ENCODE measurements around the gene CAMTA1.

The CAMTA1 gene

DNA sequence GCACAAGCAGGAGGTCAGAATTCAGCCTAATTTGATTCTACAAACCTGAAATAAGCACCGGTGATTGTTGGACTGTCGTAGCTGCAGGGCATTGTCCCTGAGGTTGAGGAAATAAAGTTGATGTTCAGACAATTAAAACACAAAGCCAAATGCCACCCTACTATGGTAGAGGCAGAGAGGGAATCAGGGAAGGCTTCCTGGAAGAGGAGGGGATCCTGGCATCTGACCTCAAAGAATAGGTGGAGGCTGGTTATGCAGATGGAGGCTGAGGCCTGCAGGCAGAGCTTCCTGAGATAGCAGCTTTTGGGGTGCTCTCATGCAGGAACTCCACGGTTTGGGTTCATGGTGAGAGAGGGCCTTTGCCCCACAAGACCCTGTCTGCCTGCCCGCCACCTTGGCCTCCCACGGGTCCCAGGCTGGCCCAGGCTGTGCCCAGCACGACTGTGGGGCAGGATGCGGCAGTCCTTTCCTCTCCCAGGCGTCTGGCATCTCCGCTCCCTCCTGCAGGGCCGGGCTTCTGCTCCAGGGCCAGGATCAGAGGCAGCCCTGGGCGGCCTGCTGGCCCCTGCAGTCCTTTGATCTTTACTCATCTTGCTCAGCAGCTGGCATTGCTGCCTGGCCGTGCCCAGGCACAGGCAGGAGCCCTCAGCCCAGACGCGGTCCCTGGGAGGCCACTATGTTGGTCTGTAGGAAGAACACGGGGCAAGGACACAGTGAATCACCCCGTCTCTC, 851.7 kb downstream of the CAMTA1 start:
- no peak for DNase-seq

DNA sequence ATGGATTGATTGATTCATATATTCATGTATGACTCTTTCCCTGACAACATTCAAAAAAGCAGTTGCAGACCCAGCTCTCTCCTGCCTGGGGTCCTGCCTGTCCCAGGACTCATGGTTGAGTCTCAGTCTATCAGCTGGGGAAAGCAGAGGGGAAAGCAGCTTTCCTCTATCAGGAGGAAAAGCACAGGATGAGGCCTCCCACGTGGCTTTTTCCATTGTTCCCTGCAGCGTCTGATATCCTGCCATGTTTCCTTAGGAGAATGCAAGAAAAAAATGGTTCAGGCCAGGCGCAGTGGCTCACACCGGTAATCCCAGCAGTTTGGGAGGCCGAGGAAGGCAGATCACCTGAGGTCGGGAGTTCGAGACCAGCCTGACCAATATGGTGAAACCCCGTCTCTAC, 852.8 kb downstream of the CAMTA1 start:
- DNase-seq: no peak

DNA sequence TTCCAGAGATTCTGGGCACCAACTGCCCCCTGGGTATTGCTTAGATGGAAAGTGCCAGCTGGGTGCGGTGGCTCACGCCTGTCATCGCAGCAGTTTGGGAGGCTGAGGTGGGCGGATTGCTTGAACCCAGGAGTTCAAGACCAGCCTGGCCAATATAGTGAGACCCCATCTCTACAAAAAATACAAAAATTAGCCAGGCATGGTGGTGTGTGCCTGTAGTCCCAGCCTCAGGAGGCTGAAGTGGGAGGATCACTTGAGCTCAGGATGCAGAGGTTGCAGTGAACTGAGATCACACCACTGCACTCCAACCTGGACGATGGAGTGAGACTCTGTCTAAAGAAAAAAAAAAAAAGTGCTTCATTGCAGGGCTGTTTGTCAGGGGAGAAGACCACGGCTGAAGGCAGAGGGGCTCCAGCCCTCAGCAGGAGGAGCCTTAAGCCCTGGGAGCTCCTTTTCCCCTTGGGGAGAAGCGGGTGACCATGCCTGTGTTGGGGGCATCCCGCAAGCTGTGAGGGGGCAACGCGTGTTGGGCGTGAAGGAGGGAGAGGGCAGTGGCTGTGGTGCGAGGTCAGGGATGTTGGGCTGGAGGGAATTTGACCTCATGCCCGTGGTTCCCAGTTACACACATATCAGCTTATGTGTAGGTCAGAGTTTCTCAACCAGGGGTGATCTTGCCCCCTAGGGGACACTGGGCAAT, 854.3 kb downstream of the CAMTA1 start:
- no peak for DNase-seq

DNA sequence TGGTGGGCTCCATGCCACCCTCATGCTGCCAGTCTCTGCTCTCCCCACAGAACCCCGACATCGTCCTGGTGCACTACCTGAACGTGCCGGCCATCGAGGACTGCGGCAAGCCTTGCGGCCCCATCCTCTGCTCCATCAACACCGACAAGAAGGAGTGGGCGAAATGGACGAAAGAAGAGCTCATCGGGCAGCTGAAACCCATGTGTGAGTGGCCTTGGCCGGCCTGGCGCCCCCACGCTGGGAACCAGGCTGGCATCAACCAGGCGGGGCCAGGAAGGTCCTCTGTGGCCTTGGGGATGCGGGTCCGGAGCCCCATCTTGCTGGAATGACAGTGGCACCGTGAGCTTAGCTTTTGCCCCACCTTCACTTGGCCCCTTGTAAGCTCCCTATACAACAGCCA, 855.1 kb downstream of the CAMTA1 start:
- DNase-seq: no peak

DNA sequence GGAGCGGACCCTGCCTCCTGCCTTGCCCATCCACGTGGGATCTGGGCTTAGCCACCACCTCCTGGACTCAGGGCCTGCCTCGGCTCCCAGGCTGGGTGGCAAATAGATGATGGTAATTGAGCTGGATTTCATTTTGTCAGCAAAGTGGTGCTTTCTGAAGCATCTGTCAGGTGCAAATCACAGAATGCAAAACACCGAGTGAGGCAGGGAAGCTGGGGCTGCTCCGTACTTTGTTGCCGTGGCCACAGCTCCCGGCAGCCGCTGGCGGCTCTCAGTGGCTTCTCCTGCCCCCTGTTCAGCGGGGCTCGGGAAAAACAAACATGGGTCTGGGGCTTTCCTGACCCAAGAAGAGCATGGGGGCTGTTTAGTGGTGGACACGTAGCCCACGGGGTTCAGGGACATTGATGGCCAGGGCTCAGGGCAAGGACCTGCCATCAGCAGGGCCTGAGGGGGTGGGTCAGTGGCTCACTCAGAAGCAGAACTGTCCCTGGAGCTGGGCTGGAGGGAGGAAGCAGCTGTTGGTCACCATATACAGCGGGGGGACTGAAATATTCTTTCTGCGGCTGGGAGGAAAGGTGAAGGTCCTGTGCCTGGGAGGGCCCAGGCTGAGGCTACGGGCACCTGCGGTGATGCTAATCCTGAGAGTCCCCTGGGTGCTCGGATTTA, 855.8 kb downstream of the CAMTA1 start:
- DNase-seq: no peak

DNA sequence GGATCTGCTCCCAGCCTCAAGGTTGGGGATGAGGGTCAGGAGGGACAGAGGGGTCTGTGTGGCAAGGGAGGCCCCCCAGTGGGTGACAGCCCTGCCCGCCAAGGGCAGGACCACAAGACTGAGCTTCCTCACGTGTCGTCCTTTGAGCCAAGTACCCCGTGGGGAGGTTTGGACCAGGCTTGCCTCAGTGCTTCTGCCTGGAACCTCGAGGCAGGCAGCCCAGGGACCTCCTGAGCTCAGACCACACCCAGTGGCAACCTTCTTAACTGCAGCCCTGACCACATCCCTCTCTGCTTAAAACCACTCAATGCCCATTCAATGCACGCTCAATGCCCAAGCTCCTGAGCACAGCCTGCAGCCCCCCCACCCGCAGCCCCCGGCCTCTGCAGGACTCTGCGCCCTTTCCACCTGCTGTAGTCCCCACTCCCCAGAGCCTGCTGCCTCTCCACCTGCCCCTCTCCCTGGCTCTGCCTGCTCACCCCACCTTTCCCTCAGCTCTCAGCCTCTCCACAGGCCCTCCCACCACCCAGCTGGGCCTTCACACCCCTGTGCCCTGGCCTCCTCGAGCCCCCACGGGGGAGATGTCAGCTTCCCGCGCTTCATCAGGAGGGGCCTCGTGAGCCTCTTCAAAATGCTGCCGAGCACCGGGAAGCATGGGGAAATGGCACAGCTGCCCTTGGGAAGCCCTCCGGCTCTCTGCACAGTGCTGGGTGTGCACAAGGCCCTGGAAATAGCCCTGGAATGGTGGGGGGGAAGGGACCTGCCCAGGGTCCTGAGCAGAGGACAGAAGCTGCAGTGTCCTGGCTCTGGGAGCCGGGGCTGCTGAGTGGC, 856.5 kb downstream of the CAMTA1 start:
- DNase-seq: no peak

DNA sequence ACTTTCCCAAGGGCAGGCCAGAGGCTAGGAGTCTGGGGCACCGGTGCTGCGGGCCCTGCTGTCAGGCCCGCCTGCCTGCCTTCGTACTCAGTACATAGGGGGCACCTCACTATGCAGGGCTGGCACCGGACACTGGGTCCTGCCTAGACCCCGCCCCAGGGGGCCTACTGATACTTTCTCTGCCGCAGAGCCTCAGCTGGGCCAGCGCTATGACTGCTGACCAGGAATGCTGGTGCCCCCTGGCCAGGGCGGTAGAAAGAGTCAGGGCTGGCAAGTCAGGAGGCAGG, 857.1 kb downstream of the CAMTA1 start:
- DNase-seq: no peak

DNA sequence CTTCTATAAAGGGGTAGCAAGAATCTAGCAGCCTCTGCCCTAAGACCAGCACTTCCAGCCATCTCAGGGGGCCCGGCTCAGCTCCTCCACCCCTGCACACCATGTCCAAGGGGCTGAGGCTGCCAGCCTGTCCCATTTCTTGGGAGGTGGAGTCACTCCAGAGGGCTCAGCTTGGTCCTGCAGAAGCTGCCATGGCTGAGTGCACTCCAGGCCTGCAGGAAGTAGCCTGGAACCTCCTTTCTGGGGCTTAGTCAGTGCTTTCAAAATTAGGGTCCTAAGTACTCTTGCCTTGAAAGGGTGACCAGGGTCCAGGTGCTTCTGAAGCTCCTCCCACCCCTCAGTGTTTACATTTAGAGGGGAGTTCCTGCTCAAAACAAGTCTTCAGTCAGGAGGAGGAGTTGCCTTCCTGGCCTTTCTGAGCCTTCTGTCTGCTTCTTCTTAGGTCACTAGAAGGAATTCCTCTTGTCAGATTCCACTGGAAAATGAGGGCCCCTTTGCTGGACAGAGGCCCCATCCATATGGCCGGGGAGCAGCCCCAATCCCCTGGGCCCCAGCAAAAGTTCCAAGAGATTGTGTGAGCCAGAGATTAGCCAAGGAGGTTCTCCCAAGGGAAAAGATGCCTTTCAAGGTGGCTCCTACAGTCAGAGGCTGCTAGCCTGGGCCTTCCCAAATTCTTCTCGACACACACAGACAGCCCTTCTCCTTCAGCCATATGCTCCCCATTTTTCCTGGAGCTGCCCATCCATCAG, 857.7 kb downstream of the CAMTA1 start:
- no peak for DNase-seq

DNA sequence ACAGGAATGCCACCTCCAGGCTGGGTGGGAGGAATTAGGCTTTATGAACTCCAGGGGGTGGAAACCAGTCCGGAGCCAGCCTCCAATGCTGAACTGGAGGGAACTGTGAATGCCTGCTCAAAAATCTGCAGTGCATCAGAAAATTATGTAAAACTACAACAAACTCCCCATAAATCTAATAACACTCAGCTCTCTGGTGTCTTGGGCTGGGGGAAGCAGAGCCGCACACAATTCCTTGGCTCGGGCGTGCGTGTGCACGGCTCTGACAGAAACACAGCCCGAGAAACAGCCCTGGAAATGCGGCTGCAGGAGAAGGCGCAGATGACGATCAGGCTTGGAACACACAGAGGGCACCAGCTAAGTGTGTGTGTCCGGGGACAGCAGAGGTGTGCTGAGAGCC, 858.3 kb downstream of the CAMTA1 start:
- no peak for DNase-seq

DNA sequence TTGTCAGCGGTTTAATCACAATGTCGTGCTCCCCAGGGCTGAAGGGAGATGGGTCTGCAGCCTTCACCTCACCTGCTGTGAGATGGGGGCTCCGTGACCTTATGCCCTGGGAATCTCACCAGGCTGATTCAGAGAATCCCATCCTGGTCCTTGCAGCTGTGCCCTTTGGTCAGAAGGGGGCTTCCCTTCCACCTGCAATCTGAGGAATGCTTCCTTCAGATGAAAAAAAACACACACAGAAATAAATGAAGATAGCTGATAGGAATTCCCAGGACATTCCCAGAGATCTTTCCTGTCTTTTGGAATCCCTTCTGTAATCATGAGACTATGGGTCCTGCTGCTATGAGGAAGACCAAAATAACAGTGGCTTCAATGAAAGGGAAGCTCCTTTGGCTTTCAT, 858.8 kb downstream of the CAMTA1 start:
- no peak for DNase-seq

DNA sequence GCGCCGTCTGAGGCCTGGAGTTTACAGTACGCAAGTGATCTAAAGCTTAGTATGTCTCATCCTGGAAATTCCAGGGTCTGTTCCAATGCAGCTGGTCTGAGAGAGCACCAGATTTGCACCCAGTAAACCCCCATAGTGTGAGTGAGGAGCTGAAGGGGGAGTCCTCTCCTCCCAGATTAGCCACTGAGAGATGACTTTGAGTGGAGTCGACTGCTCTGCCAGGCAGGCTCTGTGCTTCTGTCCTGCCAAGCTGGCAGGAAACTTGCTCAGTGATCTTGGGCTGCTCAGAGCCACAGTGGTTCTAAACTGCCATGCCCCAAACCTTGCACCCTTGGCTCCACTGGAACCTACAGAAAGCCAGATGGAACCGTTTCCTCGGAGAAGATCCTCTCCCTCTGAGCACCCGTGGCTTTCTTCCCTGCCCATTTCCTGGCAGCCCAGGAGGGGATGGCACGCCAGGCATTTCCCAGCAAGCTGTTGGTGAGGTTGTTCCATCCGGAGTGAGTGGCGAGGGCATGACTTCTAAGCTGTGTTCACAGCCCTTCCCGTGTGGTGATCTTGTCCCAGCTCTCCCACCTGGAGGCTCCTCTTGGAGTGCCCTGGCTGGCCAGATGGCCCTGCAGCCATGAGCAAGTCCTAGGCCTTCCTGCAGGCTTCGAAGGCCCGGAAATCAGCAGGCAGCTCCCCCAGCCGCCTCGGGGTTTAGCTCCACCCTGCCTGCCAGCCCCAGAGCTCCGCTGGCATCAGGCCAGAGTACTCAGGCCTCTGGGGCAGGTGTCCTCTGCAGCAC, 859.9 kb downstream of the CAMTA1 start:
- no peak for DNase-seq

DNA sequence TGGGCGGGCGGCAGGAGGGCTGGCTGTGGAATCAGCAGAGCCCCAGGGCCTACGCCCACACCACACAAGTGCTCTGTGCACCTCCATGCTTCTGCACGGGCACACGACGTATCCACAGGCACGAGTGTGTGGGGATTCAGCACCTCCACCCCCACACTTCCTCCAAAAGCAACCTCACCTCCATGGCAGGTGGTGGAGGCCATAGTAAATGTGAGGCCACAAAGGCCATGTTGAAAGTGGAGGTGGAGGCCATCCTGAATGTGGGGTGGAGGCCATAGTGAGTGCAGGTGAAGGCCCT, 860.4 kb downstream of the CAMTA1 start:
- no peak for DNase-seq

DNA sequence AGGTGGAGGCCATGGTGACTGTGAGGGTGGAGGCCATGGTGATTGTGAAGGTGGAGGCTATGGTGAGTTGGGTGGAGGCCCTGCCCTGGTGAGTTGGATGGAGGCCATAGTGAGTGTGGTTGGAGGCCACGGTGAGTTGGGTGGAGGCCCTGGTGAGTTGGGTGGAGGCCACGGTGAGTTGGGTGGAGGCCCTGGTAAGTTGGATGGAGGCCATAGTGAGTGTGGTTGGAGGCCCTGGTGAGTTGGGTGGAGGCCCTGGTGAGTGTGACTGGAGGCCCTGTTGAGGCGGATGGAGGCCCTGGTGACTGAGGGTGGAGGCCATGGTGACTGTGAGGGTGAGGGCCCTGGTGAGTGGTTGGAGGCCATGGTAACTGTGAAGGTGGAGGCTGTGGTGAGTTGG, 860.9 kb downstream of the CAMTA1 start:
- DNase-seq: no peak

DNA sequence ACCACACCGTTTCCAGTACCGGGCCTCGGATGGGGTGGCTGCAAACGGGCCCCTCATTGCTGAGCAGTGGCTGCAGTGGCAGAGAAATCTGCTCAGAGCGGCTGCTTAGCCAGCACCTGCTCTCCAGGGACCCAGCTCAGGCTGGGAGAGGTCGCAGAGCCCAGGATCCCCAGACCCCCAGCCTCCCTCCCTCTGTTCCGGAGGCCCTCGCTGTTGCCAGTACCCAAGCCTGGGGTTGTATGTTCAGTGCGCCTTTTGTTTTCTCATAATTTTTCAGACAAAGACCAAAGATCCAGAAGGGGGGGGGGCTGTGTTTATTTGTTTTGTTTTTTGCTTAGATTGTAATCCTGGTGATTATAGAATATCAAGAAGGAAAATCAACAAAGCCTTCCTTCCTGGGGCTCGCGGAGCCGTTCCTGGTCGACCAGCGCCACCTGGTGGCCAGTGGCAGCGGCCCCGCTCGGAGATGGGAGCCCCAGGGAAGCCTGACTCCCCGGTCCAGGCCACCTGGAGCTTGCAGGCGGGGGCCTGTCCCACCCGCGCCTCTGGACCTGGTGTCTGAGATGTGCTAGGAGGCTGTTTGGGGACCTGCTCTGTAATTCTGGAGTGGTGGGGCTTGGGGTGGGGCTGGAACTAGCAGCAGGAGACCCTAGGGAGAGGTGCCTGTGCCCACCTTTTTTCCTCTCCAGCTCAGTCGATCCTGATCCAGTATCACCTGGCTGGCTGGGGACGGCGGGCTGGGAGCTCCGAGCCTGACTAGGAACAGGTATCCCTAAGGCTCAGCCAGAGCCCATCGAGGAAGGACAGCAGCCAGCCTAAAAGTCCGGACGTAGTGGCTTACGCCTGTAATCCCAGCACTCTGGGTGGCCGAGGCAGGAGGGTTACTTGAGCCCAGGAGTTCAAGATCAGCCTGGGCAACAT, 862.0 kb downstream of the CAMTA1 start:
- peak; percentile 69 for DNase-seq

DNA sequence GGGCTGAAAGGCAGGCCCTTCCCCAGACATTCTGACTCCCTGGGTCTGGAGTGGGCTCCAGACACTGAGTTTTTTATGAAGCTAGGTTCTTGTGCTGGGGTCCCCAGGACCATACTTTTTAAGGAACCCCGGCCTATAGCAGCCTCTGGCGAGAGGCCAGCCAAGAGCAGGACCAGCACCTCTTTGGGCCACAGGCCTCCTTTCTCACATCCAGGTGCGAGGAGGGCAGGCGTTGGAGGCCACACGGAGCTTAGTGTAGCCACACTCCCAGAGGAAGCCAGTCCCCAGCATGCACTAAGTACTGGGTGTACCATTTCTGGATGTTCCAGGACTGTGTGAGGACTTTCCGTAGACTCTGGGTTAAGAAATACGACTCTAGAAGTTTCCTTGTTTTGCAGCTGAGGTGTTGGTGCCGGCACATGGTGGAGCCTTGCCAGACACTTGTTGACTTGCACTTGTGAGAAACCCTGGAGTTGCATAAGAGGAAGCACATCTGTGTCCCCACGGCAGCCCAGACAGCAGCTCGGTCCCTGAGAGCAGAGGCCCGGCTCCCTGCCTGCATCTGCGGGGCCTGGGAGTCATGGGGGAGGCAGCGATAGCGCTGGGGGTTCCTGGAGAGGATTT, 863.6 kb downstream of the CAMTA1 start:
- DNase-seq: no peak

DNA sequence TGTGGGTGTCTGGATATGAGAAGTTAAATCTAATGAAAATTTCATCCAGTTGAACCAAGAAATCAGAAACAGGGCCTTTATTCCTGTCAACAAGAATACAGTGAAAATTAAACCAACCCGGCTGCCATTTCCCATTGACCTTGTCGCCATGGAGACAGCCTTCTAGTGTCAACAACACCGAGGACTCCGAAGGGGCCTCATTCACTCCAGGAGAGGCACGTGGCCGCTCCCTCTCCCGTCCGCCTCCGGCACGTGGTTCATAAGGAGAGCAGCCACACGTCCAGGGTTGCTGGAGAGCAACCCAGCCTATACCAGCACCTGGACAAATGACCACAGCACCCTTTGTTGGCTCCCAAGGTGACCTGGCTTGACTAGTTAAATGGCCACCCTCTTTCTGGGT, 865.5 kb downstream of the CAMTA1 start:
- DNase-seq: no peak

DNA sequence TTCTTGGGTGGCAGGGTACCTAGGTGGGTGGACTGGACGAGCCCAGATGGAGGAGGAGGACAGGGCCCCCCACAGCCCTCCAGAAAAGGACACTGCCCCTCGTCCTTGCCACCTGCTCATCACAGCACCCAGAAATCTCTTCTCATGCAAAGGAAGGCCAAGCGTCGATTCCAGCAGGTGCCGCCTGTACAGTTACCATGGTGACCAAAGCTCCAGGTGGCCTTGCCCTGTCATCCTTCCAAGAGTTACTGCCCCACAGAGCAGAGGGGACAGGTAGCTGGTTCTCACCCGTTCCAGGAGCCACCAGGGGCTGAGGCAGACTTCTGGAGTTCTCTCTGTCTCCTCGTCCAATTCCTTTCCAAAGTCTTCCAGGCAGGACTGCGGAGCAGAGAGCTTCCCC, 865.9 kb downstream of the CAMTA1 start:
- DNase-seq: no peak

DNA sequence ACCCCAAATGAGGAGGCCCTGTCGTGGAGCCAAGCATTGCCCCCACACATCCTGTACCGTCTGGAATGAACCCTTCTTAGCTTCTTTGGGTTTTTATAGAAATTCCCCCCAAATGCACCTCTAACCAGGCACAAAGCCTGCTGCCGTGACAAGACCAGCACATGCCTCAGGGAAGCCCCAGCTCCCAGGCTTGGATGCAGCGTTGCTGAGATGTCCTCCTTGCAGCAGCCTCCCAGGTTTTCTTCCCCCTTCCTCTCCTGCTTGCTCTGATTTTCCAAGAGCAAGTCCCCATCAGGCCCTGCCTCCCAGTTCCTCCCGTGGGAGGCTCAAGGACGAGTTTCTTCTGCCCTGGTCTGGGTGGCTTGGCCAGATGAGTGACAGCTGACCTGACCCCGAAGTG, 866.8 kb downstream of the CAMTA1 start:
- DNase-seq: no peak

DNA sequence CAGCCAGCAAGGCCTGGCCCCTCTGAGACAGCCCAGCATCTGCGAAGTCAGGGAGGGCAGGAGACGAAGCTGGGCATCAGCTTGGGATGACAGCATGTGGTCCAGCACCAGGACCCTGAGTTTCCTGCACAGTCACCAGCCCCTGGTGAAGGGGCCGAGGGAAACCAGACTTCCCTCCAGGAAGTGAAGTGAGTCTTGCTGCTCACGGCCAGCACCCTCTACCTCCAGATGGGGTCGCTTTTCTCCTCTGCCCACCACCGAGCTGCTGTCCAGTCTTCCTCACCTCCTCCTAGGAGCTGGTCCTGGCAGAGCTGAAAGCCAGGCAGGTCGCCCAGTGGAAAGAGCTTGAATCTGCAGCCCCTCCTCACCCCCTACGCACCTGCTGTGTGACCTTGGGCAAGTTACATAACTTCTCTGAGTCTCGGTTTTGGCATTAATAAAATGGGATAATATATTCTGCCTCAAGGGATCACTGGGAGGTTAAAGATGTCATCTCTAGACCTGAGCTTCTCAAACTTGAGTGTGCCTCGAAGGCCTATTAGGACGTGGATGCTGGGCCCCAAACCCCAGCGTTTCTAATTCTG, 867.4 kb downstream of the CAMTA1 start:
- DNase-seq: no peak

DNA sequence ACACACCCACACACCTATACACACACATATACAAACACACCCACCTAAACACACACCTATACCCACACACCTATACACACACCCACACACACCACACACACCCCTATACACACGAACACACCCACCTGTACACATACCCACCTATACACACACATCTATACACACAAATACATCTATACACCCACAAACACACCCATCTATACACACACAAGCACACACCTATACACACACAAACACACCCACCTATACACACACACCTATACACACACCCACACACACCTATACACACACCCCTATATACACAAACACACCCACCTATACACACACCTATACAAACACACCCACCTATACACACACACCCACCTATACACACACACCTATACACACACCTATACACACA, 869.5 kb downstream of the CAMTA1 start:
- DNase-seq: no peak

All from T-helper 9 cell (primary cell).